Breast epithelium (tissue), 3 donors: ENCODE data around the gene INSR.

Source experiments
- POLR2A ChIP-seq: fragments of 450-650 bp; IDR thresholded peaks from one replicate; pipeline ENCODE4 v1.6.1; 2016; ENCODE audit warnings: antibody characterized with exemption, mild to moderate bottlenecking, moderate library complexity
- POLR2AphosphoS5 ChIP-seq, 3 donors: sonication (generic); formaldehyde crosslinking; IDR thresholded peaks; one replicate each; pipeline ENCODE4 v1.6.1; 2017; ENCODE audit warnings: antibody characterized with exemption in 3 of 3
- TF ChIP-seq, protein P1 (sequence below), 3 donors: fragments of 450-650 bp; IDR thresholded peaks; one replicate each; pipeline ENCODE4 v1.5.1; 2016 to 2017; ENCODE audit warnings: antibody characterized with exemption in 3 of 3, mild to moderate bottlenecking in 3 of 3, moderate library complexity in 3 of 3

- TF ChIP-seq, protein P1, sequence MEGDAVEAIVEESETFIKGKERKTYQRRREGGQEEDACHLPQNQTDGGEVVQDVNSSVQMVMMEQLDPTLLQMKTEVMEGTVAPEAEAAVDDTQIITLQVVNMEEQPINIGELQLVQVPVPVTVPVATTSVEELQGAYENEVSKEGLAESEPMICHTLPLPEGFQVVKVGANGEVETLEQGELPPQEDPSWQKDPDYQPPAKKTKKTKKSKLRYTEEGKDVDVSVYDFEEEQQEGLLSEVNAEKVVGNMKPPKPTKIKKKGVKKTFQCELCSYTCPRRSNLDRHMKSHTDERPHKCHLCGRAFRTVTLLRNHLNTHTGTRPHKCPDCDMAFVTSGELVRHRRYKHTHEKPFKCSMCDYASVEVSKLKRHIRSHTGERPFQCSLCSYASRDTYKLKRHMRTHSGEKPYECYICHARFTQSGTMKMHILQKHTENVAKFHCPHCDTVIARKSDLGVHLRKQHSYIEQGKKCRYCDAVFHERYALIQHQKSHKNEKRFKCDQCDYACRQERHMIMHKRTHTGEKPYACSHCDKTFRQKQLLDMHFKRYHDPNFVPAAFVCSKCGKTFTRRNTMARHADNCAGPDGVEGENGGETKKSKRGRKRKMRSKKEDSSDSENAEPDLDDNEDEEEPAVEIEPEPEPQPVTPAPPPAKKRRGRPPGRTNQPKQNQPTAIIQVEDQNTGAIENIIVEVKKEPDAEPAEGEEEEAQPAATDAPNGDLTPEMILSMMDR (IDR thresholded peaks at IDR 0.05): no peak
- TF ChIP-seq POLR2AphosphoS5 (IDR thresholded peaks at IDR 0.05) (no peak), POLR2A (no peak)
Measured at GRCh38 chr19:7132054-7132453, 162.2 kb downstream of the INSR start.
